ENCODE data around the gene CLIP3. TPM values are rescaled to one million over a fixed set of nuclear protein-coding genes. Genes with fewer than 3 reads are reported as not detected.

The CLIP3 gene
- total and polyA plus RNA-seq, 2 donors (not counting 1 experiment from before 2014, with no cell fraction given) = 0.42 to 1.3 TPM

GRCh38 chr19:35996777-35997176, 35.9 kb downstream of the CLIP3 start:
- H3K27me3 ChIP-seq (replicated peaks in 1 of 4; ENCODE audit: control extremely low read depth in 1 of 4, control insufficient read depth in 3 of 4, insufficient read depth in 4 of 4, low read length in 3 of 4) = no peaks in the 10 kb centered on the region
- no peaks in the 10 kb centered on the region for H3K9me3 ChIP-seq (ENCODE audit: control extremely low read depth in 1 of 3, control insufficient read depth in 2 of 3, insufficient read depth in 1 of 3, low read length in 2 of 3)
- peaks cover 31% of the 10 kb centered on the region for H4K20me1 ChIP-seq (ENCODE audit: control insufficient read depth, insufficient read depth, low read length, poor library complexity, severe bottlenecking)
- H3K4me3 ChIP-seq (ENCODE audit: control extremely low read depth in 1 of 5, extremely low read depth in 1 of 5, insufficient read depth in 1 of 5, low read depth in 2 of 5, low read length in 4 of 5) = no peak overlapping the region
- TF ChIP-seq CTCF (IDR thresholded peaks at IDR 0.05) (no peak), EZH2 (IDR thresholded peaks at IDR 0.05; ENCODE audit: borderline replicate concordance, insufficient read depth, low read depth, low read length, poor library complexity, severe bottlenecking) (no peak)
- WGBS (ENCODE audit: insufficient coverage) = 99% methylated on average over 7 of the region's 8 CpGs
- Mint-ChIP-seq H3K27ac (peak overlapping the region; percentile 26), H3K9me3 (ENCODE audit: insufficient read depth) (no peaks in the 10 kb centered on the region), H3K4me1 (peaks cover 34% of the 10 kb centered on the region), H3K27me3 (no peaks in the 10 kb centered on the region), H3K4me3 (peak overlapping the region; percentile 97)
- peaks cover 34% of the 10 kb centered on the region for H3K79me2 ChIP-seq (ENCODE audit: control insufficient read depth, insufficient read depth, low read length)
- no peak overlapping the region for H2AFZ ChIP-seq (ENCODE audit: insufficient read depth, low read depth, low read length, poor library complexity, severe bottlenecking)
- no peak overlapping the region for H3K9ac ChIP-seq (ENCODE audit: low read length)
- ChIA-PET POLR2A (interaction anchor here (0.5 kb wide), 1 partner anchor 775 kb away, joined by 5 read pairs; no protein-coding TSS in a partner anchor), CTCF (interaction anchor here (1.6 kb wide), 1 partner anchor 50 kb away, joined by 3 read pairs; no protein-coding TSS in a partner anchor)
- no peak overlapping the region for H3K27ac ChIP-seq (ENCODE audit: low read length in 2 of 2)
- H3K36me3 ChIP-seq (replicated peaks in 1 of 2; ENCODE audit: control extremely low read depth in 1 of 2, control insufficient read depth in 1 of 2, extremely low read depth in 1 of 2, insufficient read depth in 2 of 2, low read length in 1 of 2) = peaks cover 2 to 18% of the 10 kb centered on the region in 2 experiments
- intact Hi-C loops (cut with micrococcal nuclease) = loop anchor here (10.0 kb wide), 1 partner anchor 578 kb away; the partner anchor contains the start of gene ZNF529
- DNase-seq (no peak), ATAC-seq (ENCODE audit: low read depth) (no peak)
- H3K4me1 ChIP-seq (ENCODE audit: control insufficient read depth in 2 of 2, insufficient read depth in 2 of 2, low read length in 2 of 2) = peaks cover 18 to 25% of the 10 kb centered on the region in 2 donors
- H3K4me2 ChIP-seq (replicated peaks; ENCODE audit: low read depth, low read length, poor library complexity, severe bottlenecking) = peak overlapping the region; percentile 86

All from B cell (primary cell).